H1 (cell line): ENCODE data around the gene GLIPR2.
"Not testable (repeated sequence)": the region's sequence is repeated elsewhere in the genome, so short reads cannot be mapped to it uniquely, and the experiment has no call there.

Experiments used
- BRCA1 ChIP-seq: IDR thresholded peaks from 2 replicates; pipeline ENCODE4 v1.6.1; 2012; ENCODE audit warnings: low read depth, low read length, improper control_type of control experiment
- CHD1 ChIP-seq: IDR thresholded peaks from 2 replicates; pipeline ENCODE4 v1.6.1; 2012; ENCODE audit warnings: low read depth, low read length, improper control_type of control experiment
- EP300 ChIP-seq, 2 experiments: IDR thresholded peaks; 1 replicate in 1 of 2; 2 replicates in 1 of 2; pipeline ENCODE4 v1.6.1; 2011 to 2012; ENCODE audit warnings: low read depth in 2 of 2, low read length in 2 of 2, mild to moderate bottlenecking in 2 of 2, borderline replicate concordance in 1 of 2, inconsistent platforms in 1 of 2, moderate library complexity in 1 of 2
- HDAC2 ChIP-seq, 2 experiments: fragments of 300-600 bp in 1 of 2; sonication (generic) in 1 of 2; IDR thresholded peaks; 2 replicates each; pipeline ENCODE4 v1.6.1; 2011 to 2012; ENCODE audit warnings: low read depth in 2 of 2, low read length in 2 of 2, mild to moderate bottlenecking in 2 of 2, moderate library complexity in 2 of 2, borderline replicate concordance in 1 of 2, inconsistent platforms in 1 of 2
- POLR2A ChIP-seq, 2 experiments: IDR thresholded peaks; 1 replicate in 1 of 2; 2 replicates in 1 of 2; pipeline ENCODE4 v1.6.1; 2011; ENCODE audit warnings: low read depth in 2 of 2, low read length in 2 of 2, mild to moderate bottlenecking in 2 of 2; ENCODE audit errors: control extremely low read depth in 1 of 2
- POLR2AphosphoS5 ChIP-seq: IDR thresholded peaks from 2 replicates; pipeline ENCODE4 v1.6.1; 2011; ENCODE audit warnings: low read depth, low read length
- RAD21 ChIP-seq, 2 experiments: IDR thresholded peaks in 1 of 2; conservative IDR thresholded peaks in 1 of 2; 2 replicates each; pipeline ENCODE4 v1.6.1; 2011; ENCODE audit warnings: low read depth in 2 of 2, low read length in 2 of 2, improper control_type of control experiment in 1 of 2, inconsistent platforms in 1 of 2, mild to moderate bottlenecking in 1 of 2, moderate library complexity in 1 of 2
- SIN3A ChIP-seq, 2 experiments: IDR thresholded peaks in 1 of 2; conservative IDR thresholded peaks in 1 of 2; 2 replicates each; pipeline ENCODE4 v1.6.1; 2011 to 2012; ENCODE audit warnings: low read length in 2 of 2, improper control_type of control experiment in 1 of 2, low read depth in 1 of 2, mild to moderate bottlenecking in 1 of 2
- TAF1 ChIP-seq: IDR thresholded peaks from 2 replicates; pipeline ENCODE4 v1.6.1; 2011; ENCODE audit warnings: mild to moderate bottlenecking, low read depth, low read length
- YY1 ChIP-seq: IDR thresholded peaks from 2 replicates; pipeline ENCODE4 v1.6.1; 2011; ENCODE audit warnings: low read depth, mild to moderate bottlenecking, low read length
- TF ChIP-seq, protein P1 (sequence below), 3 experiments: IDR thresholded peaks; 1 replicate in 2 of 3; 2 replicates in 1 of 3; pipeline versions ENCODE4 v1.5.1 to v1.6.1; 2011; ENCODE audit warnings: low read length in 3 of 3, mild to moderate bottlenecking in 3 of 3, inconsistent platforms in 2 of 3, low read depth in 1 of 3, moderate library complexity in 1 of 3; ENCODE audit not compliant: insufficient read depth in 1 of 3; ENCODE audit errors: control extremely low read depth in 1 of 3

- TF ChIP-seq POLR2A (IDR thresholded peaks at IDR 0.05; ENCODE audit: control extremely low read depth in 1 of 2, low read depth in 2 of 2, low read length in 2 of 2); EP300 (IDR thresholded peaks at IDR 0.05; ENCODE audit: borderline replicate concordance in 1 of 2, low read depth in 2 of 2, low read length in 2 of 2); SIN3A (conservative IDR thresholded peaks at IDR 0.05 in 1 of 2, IDR thresholded peaks at IDR 0.05 in 1 of 2; ENCODE audit: low read depth in 1 of 2, low read length in 2 of 2); POLR2AphosphoS5; RAD21 (IDR thresholded peaks at IDR 0.05 in 1 of 2, conservative IDR thresholded peaks at IDR 0.05 in 1 of 2; ENCODE audit: low read depth in 2 of 2, low read length in 2 of 2); CHD1; BRCA1; YY1; HDAC2 (IDR thresholded peaks at IDR 0.05; ENCODE audit: borderline replicate concordance in 1 of 2, low read depth in 2 of 2, low read length in 2 of 2); TAF1: not testable (repeated sequence)
- TF ChIP-seq, protein P1, sequence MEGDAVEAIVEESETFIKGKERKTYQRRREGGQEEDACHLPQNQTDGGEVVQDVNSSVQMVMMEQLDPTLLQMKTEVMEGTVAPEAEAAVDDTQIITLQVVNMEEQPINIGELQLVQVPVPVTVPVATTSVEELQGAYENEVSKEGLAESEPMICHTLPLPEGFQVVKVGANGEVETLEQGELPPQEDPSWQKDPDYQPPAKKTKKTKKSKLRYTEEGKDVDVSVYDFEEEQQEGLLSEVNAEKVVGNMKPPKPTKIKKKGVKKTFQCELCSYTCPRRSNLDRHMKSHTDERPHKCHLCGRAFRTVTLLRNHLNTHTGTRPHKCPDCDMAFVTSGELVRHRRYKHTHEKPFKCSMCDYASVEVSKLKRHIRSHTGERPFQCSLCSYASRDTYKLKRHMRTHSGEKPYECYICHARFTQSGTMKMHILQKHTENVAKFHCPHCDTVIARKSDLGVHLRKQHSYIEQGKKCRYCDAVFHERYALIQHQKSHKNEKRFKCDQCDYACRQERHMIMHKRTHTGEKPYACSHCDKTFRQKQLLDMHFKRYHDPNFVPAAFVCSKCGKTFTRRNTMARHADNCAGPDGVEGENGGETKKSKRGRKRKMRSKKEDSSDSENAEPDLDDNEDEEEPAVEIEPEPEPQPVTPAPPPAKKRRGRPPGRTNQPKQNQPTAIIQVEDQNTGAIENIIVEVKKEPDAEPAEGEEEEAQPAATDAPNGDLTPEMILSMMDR (IDR thresholded peaks at IDR 0.05; ENCODE audit: control extremely low read depth in 1 of 3, insufficient read depth in 1 of 3, low read depth in 1 of 3, low read length in 3 of 3), result not testable (repeated sequence)
Observed at GRCh38 chr9:36159509-36159908, 23.0 kb downstream of the GLIPR2 start.
